Astrocyte of the cerebellum (primary cell): ENCODE data around the gene PRPSAP2.

Source experiments
- DNase-seq: peaks from one replicate; pipeline ENCODE4 v3.0.0-alpha.2; 2011; ENCODE audit warnings: low read depth
- H3K4me3 ChIP-seq: 2 replicates; pipeline ENCODE4 v1.5.1; 2011; ENCODE audit warnings: mild to moderate bottlenecking, low read depth, low read length, moderate library complexity
- in situ Hi-C: cut with HindIII; loops from 2 replicates; pipeline ENCODE4 v1.10.0; 2017; ENCODE audit warnings: low sequenced_read_pairs
- TF ChIP-seq, protein P1 (sequence below): IDR thresholded peaks from 2 replicates; pipeline ENCODE4 v1.5.1; 2012; ENCODE audit warnings: low read length, low read depth, moderate library complexity, mild to moderate bottlenecking; ENCODE audit errors: missing control alignments

PRPSAP2 gene

DNA sequence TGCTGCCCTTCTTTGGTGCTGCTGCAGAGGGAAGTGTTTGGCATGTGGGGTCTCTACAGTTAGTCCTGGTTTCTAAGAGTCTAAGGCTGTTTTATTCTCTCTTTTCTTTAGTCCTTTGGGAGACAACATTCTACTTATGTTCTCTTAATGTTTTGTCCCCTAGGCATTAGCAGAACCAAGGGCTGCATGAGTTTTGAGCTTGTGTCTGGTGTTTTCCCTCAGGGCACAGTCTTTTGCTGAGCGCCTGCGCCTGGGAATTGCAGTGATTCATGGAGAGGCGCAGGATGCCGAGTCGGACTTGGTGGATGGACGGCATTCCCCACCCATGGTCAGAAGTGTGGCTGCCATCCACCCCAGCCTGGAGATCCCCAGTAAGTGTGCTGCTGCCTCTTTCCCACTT lies 53.0 kb downstream of the PRPSAP2 start:
- in situ Hi-C loops = no loop called here
- TF ChIP-seq, protein P1, sequence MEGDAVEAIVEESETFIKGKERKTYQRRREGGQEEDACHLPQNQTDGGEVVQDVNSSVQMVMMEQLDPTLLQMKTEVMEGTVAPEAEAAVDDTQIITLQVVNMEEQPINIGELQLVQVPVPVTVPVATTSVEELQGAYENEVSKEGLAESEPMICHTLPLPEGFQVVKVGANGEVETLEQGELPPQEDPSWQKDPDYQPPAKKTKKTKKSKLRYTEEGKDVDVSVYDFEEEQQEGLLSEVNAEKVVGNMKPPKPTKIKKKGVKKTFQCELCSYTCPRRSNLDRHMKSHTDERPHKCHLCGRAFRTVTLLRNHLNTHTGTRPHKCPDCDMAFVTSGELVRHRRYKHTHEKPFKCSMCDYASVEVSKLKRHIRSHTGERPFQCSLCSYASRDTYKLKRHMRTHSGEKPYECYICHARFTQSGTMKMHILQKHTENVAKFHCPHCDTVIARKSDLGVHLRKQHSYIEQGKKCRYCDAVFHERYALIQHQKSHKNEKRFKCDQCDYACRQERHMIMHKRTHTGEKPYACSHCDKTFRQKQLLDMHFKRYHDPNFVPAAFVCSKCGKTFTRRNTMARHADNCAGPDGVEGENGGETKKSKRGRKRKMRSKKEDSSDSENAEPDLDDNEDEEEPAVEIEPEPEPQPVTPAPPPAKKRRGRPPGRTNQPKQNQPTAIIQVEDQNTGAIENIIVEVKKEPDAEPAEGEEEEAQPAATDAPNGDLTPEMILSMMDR = no peak
- DNase-seq = no peak
- H3K4me3 ChIP-seq = no peak overlapping the region

GRCh38 chr17:18916816-18917500 lies 59.0 kb downstream of the PRPSAP2 start:
- in situ Hi-C loops = no loop called here
- no peak overlapping the region for H3K4me3 ChIP-seq
- no peak for DNase-seq
- TF ChIP-seq, protein P1 = no peak

DNA sequence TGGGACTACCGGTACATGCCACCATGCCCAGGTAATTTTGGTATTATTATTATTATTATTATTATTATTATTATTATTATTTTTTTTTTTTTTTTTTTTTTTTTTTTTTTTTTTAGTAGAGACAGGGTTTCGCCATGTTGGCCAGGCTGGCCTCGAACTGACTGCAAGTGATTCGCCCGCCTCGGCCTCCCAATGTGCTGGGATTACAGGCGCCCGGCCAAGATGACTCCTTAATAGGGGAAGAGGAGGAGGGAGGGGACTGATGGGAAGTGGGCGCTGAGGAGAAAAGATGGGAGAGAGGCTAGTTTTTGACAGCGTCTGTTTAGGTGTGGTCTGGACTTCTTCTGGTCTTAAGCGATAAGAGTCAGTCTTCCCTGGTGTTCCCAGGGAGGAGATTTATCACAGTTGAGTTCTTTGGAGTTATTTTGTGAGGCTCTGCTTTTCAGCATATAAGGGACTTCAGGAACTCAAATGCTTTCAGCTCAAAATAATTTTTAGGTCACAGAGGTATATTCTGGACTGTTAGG lies 59.6 kb downstream of the PRPSAP2 start:
- in situ Hi-C loops = no loop called here
- no peak overlapping the region for H3K4me3 ChIP-seq
- no peak for DNase-seq
- TF ChIP-seq, protein P1 = no peak

GRCh38 chr17:18919963-18920362 lies 62.0 kb downstream of the PRPSAP2 start:
- in situ Hi-C loops = no loop called here
- no peak for DNase-seq
- H3K4me3 ChIP-seq = no peak overlapping the region
- TF ChIP-seq, protein P1 = no peak

DNA sequence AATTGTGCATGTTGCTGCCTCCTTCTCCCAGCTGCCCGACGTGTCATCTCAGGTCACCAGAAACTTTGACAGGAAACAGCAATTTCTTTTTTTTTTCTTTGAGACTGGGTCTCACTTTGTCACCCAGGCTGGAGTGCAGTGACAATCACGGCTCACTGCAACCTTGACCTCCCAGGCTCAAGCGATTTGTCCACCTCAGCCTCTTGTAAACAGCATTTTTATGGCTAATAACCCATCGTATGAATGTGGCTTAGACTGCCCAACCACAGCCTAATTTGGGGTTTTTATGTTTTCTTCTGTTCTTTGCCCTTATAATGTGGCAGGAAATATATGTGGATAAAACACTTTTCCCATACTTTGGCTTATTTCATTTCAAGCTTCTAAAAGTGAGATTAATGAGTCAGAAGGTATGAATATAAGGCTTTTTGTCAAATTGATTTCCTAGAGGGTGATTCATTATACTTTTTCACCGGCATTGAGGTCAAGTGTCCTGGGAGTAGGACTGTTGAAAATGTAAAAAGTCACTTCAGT lies 63.0 kb downstream of the PRPSAP2 start:
- TF ChIP-seq, protein P1 = no peak
- no peak for DNase-seq
- H3K4me3 ChIP-seq = no peak overlapping the region
- in situ Hi-C loops = no loop called here

DNA sequence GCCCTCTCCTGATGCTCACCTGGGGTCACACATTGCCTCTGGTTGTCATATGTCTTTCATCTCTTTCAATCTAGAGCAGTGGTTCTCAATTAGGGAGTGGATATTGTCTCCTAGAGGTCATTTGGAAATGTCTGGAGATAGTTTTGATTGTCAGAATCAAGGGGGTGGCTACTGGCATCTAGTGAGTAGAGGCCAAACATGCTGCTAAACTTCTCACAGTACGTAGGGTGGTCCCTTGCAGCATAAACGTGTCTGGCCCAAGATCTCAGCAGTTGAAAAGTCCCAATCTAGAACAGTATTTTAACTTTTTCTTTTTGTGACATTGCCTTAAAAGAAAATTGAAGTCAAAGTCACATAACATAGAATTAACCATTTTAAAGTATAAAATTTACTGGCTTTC lies 63.6 kb downstream of the PRPSAP2 start:
- TF ChIP-seq, protein P1 = no peak

More for the DNA sequence above, 63.6 kb downstream of the PRPSAP2 start:
- DNase-seq = no peak
- no peak overlapping the region for H3K4me3 ChIP-seq
- in situ Hi-C loops = no loop called here
